Measurements from ENCODE around the gene FSTL5.

The FSTL5 gene

GRCh38 chr4:162157241-162157640 lies 6.6 kb downstream of the FSTL5 start:
- no peak overlapping the region for H3K4me3 ChIP-seq (ENCODE audit: low read length)
- TF ChIP-seq, protein P1, sequence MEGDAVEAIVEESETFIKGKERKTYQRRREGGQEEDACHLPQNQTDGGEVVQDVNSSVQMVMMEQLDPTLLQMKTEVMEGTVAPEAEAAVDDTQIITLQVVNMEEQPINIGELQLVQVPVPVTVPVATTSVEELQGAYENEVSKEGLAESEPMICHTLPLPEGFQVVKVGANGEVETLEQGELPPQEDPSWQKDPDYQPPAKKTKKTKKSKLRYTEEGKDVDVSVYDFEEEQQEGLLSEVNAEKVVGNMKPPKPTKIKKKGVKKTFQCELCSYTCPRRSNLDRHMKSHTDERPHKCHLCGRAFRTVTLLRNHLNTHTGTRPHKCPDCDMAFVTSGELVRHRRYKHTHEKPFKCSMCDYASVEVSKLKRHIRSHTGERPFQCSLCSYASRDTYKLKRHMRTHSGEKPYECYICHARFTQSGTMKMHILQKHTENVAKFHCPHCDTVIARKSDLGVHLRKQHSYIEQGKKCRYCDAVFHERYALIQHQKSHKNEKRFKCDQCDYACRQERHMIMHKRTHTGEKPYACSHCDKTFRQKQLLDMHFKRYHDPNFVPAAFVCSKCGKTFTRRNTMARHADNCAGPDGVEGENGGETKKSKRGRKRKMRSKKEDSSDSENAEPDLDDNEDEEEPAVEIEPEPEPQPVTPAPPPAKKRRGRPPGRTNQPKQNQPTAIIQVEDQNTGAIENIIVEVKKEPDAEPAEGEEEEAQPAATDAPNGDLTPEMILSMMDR (conservative IDR thresholded peaks at IDR 0.05; ENCODE audit: low read depth, low read length): no peak
- DNase-seq (ENCODE audit: low read depth): no peak

GRCh38 chr4:162154862-162155540 lies 8.8 kb downstream of the FSTL5 start:
- TF ChIP-seq, protein P1 (conservative IDR thresholded peaks at IDR 0.05; ENCODE audit: low read depth, low read length): no peak
- no peak overlapping the region for H3K4me3 ChIP-seq (ENCODE audit: low read length)
- no peak for DNase-seq (ENCODE audit: low read depth)

GRCh38 chr4:162151850-162152249 lies 11.9 kb downstream of the FSTL5 start:
- DNase-seq (ENCODE audit: low read depth): no peak
- TF ChIP-seq, protein P1 (conservative IDR thresholded peaks at IDR 0.05; ENCODE audit: low read depth, low read length): no peak
- H3K4me3 ChIP-seq (ENCODE audit: low read length): no peak overlapping the region

GRCh38 chr4:162151386-162151785 lies 12.4 kb downstream of the FSTL5 start:
- no peak overlapping the region for H3K4me3 ChIP-seq (ENCODE audit: low read length)
- DNase-seq (ENCODE audit: low read depth): no peak
- TF ChIP-seq, protein P1 (conservative IDR thresholded peaks at IDR 0.05; ENCODE audit: low read depth, low read length): no peak

DNA sequence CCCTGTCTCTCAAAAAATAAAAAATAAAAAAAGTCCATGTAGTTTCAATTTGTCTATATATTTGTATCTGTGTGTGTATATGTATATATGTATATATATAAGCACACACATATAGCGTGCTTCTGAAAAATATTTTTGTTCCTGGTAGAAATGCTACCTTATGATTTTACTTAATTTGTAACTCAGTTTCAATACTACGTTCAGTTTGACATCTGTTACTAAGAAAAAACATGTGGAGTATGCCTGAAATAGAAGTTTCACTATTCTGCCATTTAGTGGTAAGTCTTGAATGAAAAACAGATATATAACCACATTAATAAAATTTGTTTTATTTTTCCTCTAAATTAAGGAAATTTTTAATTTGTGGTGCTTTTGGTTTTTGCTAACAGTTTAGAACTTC lies 14.2 kb downstream of the FSTL5 start:
- TF ChIP-seq, protein P1 (conservative IDR thresholded peaks at IDR 0.05; ENCODE audit: low read depth, low read length): no peak
- no peak overlapping the region for H3K4me3 ChIP-seq (ENCODE audit: low read length)
- DNase-seq (ENCODE audit: low read depth): no peak

GRCh38 chr4:162140051-162140683 lies 23.6 kb downstream of the FSTL5 start:
- DNase-seq (ENCODE audit: low read depth): no peak
- TF ChIP-seq, protein P1 (conservative IDR thresholded peaks at IDR 0.05; ENCODE audit: low read depth, low read length): no peak
- H3K4me3 ChIP-seq (ENCODE audit: low read length): no peak overlapping the region

DNA sequence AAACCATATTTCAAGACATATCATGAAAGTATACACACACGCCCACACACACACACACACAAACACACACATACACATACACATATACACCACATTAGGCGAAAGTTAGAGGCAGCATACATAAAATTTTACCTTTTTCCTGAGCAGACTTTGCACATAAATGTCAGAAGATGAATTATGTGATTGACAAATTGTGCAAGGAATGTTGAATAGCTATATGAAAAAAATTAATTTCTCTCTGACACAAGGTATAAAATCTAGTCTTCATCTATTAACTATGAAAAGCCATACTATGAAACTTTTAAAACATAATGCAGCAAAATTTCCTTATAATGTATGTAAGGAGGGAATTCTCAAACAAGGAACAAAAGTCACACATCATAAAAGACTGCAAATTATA lies 24.4 kb downstream of the FSTL5 start:
- no peak for DNase-seq (ENCODE audit: low read depth)
- TF ChIP-seq, protein P1 (conservative IDR thresholded peaks at IDR 0.05; ENCODE audit: low read depth, low read length): no peak
- no peak overlapping the region for H3K4me3 ChIP-seq (ENCODE audit: low read length)

Measured in retinal pigment epithelial cell (primary cell).